ENCODE data around the gene ARHGAP10. TPM values are rescaled to one million over a fixed set of nuclear protein-coding genes. Genes with fewer than 3 reads are reported as not detected.

The ARHGAP10 gene
- total RNA-seq, 1 donor from 2014 or later, result 1.7 TPM

GRCh38 chr4:147733716-147734344 is 1.9 kb downstream of the ARHGAP10 start:
- DNase-seq, result no peak

DNA sequence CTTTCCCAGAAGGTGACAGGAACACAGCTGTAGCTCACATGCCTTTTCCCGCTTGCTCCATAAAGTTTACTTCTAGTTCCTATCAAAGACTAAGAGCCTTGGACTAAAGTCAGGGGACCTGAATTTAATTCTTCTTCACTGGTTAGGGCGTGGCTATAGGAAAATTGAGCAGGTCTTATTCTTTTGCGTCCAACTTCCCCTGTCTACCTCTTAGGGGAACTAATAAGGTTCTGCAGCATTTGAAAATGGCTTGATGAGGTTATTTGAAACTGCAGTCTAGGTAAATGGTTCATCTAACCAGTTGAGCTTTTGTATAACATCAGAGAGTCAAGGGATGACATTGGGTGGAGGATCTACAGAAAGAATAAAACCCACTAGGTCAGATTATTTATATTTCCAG is 2.6 kb downstream of the ARHGAP10 start:
- DNase-seq, result no peak

DNA sequence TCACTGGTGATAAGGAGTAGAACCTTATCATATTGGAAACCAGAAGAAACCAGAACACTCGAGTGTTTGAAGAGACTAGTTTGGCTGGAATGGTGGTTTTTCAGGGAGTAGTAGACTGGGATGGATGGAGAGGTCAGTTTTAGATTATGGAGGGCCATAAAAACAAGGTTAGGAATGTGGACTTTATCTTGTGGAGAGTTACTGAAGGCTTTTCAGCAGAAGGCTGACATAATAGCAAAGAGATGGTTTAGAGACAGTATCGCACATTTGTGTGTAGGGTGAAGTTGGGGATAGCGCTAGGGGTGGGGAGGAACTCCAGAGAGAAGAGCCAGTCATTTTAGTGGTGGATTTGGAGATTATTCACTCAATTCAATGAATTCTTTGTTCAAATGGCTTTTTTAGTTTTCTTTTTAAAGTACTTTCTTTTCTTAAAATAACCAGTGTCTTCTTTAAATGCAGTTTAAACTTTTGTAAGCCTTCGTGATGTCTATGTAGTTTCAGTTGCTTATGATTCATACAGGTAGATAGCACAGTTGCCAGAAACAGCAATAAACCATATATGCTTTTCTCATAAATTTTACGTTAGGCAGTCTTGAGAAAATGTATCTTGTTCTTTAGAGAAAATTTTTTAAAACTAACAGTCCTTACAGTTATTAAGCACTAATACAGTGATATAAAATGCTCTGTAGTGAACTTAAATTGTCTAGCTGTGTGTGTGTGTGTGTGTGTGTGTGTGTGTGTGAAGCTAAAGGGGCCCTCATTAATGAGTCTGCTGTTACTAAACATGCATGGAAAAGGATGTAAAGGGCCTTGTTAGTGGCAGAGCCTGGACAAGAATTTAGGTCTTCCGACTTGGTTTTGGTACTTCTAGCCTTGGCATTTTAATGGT is 3.8 kb downstream of the ARHGAP10 start:
- no peak for DNase-seq

GRCh38 chr4:147736458-147736857 is 4.6 kb downstream of the ARHGAP10 start:
- DNase-seq, result no peak

GRCh38 chr4:147737623-147738022 is 5.7 kb downstream of the ARHGAP10 start:
- no peak for DNase-seq

DNA sequence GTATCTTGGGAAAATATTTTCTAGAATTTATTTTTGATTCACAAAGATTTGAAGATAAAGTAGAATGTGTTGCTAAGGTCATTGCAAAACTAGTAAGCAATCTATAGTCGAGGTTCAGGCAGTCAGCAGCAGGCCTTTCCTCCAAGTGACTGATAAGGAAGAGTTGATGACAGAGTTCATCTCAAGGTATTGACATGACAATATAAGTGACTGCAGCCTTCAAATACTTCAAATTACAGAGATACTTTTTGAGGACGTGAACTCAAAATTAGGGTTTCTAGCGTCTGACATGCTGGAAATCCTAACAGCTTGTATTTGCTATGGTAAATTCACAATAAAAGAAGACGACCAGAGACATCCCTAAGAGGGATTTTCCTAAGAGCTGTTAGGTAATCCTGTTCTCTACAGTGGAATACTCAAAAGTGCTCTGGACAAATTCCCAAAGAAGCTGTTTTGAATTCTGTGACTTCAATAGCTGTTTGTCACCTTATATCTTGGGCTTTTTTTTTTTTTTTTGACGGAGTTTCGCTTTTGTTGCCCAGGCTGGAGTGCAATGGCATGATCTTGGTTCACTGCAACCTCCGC is 7.4 kb downstream of the ARHGAP10 start:
- DNase-seq, result no peak

GRCh38 chr4:147740176-147740575 is 8.3 kb downstream of the ARHGAP10 start:
- no peak for DNase-seq

DNA sequence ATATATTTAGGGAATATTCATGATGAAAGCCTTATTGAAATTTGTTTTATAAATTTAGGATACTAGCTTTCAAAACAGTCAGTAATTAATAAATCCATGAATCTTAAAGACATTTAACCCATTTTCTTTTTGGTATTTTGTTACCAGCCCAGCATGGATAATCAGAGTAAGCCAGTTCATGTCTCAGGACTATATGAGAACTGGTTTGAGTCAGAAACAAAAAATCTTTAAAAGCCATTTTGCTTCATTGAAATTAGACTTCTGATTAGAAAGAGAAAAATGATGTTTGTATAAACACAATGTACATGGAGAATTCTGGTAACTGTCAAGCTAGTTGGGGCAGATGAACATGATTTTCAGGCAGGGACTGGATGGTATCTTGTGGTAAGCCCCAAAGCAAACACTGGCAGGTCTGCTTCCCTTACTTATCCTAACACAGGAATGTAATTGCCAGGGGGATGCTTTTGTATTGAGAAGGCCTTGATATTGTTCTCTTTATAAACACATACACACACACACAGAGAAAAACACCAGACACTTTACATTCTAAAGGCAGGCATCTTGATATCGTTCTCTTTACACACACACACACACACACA is 9.4 kb downstream of the ARHGAP10 start:
- DNase-seq, result no peak

DNA sequence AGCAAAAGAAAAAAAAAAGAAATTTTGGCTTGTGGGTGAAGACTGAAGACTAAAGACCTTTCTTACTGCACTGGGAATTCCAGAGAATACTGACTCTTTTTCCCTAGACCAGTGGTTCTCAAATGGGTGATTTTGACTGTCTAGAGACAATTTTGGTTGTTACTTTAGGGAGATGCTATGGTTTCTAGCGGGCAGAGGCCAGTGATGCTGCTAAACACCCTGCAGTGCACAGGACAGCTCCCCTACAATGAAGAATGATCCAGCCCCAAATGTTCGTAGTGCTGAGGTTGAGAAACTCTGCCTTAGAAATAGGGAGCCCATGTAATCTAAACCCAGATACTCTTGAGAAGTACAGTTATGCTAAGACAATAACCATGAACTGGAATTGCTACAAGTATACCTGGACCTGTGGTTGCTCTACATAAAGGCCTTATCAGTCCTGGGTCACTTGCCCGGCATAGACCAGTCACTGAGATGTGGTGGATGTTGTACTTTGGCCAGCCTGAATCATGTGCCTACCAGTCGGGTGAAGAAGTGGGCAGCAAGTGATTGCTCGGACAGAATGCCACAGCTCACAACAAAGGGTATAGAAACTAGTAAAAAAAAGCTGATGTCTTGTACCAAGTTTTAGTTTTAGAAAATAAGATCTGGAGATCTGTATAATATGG is 16.0 kb downstream of the ARHGAP10 start:
- DNase-seq, result no peak

- DNase-seq, result no peak
These were observed 18.0 kb downstream of the ARHGAP10 start for GRCh38 chr4:147749811-147750321.

DNA sequence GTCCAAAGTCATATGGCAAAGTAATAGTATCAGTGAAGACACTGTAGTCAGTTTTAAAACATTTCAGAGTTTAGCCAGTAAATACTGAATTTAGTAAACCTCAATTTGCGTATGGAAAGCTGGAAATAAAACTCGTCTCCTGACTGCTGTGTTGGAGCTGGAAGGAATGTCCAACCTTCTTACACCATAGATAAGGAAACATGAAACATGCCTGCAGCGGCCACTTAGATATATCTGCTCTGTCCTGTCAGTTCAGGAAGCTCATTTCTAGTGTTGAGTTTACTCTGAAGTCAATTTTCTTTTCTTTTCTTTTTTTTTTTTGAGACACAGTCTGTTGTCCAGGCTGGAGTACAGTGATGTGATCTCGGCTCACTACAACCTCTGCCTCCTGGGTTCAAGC is 21.2 kb downstream of the ARHGAP10 start:
- DNase-seq, result no peak

DNA sequence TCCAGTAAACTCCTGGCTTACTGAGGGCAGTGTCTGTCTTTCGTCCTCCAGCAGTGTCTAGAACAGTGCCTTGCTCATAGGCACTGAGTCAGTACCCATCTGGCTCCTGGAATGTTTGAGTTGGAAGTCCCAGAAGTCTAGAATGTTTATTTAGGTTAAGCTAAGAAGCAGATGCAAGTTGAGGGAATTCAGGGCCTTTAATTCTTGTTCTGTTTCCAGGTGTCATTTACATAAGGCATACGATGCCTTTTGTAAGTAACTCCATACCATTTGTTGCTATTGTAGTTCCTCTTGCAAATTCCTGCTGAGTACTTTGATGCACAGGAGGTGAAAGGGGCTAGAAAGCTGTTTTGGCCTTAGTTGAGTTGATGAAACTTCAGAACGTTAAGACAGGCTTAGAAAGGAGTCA is 22.2 kb downstream of the ARHGAP10 start:
- DNase-seq, result no peak

- no peak for DNase-seq
These were observed 23.8 kb downstream of the ARHGAP10 start for GRCh38 chr4:147755561-147756295.

DNA sequence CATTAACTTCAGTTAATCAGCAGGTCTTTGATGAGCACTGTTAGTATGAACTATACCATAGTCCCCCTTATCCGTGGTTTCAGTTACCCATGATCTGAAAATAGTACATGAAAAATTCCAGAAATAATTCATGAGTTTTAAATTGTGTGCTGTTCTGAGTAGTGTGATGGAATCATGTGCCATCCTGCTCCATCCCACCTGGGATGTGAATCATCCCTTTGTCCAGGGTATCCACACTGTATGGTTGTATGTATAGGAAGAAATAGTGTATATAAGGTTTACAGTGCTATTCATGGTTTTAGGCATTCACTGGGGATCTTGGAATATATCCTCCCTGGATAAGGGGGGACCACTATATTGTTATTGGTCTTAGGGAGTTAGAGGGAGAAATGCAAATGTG is 24.5 kb downstream of the ARHGAP10 start:
- no peak for DNase-seq

- DNase-seq, result no peak
These were observed 28.3 kb downstream of the ARHGAP10 start for GRCh38 chr4:147760176-147760575.

DNA sequence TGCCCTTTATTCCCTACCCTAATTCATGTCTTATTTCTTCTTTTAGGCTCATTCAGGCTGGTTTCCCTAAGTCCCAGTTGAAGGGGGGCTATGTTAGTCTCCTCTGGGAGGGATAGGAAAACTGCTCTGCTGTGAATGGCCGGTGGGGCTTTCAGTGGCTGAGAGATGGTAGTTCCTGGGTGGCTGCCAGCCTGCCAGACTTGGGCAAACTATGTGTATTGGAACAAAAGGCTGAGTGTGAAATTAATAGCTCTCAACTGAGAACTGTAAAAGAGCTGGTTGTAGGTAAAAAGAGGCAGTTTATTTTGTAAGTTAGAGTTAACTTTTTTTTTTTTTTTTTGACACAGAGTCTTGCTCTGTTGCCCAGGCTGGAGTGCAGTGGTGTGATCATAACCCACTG is 28.8 kb downstream of the ARHGAP10 start:
- no peak for DNase-seq

DNA sequence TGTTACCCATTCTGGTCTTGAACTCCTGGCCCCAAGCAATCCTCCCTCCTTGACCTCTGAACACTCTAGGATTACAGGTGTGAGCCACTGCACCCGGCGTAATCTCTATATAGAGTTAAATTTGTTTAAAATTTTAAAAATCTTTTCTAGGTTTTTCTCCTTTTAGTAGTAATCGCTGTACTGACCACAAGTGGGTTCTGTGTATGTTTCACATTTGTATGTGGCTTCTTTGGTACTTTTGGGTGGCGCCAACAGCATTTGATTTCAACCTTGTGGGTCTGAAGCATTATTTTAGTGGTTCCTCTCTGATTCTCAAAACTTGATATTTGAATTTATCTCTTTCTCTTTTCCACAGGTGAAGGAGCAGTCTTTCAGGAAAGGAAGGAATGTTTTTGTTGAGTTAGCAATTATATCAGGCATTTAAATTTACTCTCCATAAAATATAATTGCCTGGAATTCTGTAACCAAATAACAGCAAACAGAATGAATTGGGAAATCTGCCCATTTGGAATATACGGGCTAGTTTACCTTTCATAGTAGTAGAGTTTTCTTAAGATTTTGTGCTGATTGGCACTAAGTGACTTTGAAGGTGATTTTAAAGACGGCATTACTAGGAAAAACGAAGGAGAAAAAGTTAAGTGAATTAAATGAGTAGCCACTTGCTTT is 29.5 kb downstream of the ARHGAP10 start:
- DNase-seq, result no peak

DNA sequence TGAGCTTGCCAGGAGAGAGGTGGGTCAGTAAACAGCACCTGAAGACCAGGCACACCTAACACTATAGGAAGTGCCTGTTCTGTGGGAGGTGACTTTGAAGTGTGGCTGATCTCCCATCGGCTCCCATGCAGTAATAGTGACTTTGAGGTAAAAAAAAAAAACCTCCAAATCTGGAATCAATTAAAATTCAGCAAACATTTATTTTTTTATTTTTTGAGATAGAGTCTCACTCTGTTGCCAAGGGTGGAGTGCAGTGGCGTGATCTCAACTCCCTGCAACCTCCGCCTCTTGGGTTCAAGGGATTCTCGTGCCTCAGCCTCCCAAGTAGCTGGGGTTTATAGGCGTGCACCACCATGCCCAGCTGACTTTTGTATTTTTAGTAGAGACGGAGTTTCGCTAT is 32.4 kb downstream of the ARHGAP10 start:
- no peak for DNase-seq

GRCh38 chr4:147765121-147765529 is 33.2 kb downstream of the ARHGAP10 start:
- DNase-seq, result no peak

- no peak for DNase-seq
These were observed 36.2 kb downstream of the ARHGAP10 start for GRCh38 chr4:147768113-147768512.

DNA sequence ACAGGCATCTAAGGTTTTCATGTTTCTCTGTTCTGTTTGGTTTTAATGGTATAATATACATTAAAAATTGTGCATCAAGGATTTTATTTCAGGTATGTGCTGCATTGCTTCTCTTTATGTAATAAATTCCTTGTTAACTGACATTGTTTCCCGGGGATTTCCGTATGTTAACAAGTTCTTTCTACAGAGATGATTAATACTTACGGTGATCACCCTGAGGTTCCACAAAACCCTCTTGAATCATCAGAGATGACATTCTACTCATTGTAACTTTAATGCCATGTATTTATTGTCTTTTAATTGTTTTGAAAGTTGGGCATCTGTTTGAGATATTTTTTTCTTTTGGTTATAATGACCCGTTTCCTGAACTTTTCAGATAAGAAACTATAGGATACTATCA is 37.5 kb downstream of the ARHGAP10 start:
- DNase-seq, result no peak

Data from occipital lobe (tissue), 2 donors.